HG03432 (cell line): ENCODE measurements around the gene MSH5.

Experiments used
- ATAC-seq: cut with Tn5 transposase; IDR thresholded peaks from one replicate; pipeline ENCODE4 v1.9.1; 2021; ENCODE audit warnings: mild to moderate bottlenecking, moderate library complexity; ENCODE audit not compliant: unreplicated experiment

Gene MSH5

DNA sequence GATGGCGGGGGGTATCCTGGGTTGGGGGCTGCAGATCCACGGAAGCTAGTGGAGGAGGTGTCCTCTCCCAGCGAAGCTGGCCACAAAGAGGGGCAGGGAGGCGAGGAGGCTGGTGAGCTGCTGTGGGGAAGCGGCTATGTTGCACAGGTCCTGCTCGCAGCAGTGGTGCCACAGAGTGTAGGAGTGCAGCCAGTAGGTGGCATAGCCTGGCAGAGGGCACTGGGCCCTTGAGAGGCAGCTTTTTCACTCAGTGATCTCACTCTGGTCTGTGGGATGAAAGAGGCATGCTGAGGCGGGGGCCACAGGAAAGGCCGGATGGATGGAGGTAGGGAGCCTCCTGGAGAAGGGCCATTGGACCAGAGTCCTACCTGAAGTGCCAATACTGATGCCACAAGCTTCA, 27.5 kb upstream of the MSH5 start:
- ATAC-seq = no peak

DNA sequence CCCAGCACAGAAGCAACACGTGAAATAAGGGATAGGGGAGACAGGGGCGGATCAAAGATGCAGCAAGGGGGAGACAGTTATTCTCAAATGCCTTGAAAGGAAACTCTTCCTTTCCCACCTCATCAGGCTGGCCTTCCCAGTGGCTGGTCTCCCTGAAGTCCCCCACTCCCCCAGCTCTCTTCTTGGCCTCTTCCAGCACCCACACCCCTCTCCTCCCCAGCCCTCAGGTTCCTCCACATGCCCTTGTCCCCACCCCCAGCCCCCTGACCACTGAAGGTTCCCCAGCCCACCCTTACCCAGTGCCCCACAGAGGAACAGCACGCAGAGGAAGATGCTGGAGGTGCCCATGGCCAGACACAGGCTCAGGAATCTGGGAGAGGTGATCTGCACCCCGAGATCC, 26.3 kb upstream of the MSH5 start:
- ATAC-seq = no peak

DNA sequence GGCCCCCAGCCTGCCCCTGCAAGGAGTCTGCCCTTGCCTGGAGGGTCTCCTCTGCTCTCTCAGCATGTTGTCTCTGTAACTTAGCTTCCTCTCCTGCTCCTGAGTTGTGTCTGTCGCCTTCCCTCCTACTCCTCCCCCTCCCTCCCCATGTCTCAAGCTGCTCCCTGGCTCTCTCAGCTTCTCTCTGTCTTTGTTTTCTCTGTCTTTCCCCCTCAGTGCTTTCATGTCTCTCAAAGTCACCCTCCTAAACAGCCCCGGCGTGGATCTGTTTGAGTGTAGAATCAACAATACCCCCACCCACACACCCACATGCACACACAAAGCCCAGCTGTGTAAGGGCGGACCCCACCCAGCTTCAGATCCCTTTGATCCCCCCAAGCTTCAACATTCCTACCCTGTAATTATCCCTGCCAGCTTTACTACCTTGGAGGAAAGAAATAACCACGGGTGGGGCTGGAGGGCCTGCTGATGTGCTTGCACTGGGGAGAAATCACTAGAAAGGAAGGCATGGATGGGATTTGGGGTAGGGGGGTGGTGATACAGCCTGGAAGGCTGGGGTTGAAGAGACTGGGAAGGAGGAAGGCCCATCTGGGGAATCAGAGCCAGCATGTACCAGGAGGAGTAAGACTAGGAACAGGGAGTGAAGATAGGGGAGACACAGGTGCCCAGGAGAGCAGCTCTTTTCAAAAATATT, 25.7 kb upstream of the MSH5 start:
- ATAC-seq = no peak

DNA sequence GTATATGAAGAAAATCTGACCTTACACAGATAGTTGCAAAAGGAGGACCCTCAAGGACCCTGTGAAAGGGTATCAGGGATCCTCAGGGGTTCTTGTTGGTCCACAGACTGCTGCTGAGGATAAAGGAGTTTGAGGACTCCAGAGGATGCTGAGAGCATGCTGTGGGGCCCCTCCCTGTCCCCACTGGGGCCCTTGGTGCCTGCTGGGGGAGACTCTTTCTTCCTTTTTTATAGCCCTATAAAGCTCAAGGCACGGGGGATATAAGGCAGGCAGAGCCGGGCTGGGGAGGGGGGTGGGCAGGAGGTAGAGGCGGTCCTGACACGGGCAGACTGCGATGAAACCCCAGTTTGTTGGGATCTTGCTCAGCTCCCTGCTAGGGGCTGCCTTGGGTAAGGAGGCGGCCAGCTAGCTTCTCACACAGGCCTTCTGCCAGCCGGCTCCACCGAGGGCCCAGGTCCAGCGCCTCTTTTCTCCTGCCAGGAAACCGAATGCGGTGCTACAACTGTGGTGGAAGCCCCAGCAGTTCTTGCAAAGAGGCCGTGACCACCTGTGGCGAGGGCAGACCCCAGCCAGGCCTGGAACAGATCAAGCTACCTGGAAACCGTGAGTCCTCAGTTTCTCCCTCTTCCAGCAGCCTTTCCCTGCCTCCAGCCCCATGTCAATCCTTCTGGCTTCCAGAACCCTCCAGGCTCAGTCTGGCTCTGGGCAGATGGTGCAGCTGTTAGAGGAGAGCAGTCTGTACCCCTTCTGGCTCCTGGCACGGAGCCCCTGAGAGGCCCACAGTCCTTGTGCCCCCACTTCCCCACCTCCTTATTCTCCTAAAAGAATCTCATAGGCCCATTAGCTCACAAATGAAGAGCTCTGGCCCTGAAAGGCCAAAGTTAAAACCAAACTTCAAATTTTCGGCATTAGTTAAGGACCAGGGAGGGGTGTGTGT, 24.5 kb upstream of the MSH5 start, which contains the start of gene LY6G6D:
TSS of gene LY6G6D (plus strand) at position 327 of the 937 bp plus-strand sequence. CDS start at position 335, 8 bp downstream.
- ATAC-seq = no peak

DNA sequence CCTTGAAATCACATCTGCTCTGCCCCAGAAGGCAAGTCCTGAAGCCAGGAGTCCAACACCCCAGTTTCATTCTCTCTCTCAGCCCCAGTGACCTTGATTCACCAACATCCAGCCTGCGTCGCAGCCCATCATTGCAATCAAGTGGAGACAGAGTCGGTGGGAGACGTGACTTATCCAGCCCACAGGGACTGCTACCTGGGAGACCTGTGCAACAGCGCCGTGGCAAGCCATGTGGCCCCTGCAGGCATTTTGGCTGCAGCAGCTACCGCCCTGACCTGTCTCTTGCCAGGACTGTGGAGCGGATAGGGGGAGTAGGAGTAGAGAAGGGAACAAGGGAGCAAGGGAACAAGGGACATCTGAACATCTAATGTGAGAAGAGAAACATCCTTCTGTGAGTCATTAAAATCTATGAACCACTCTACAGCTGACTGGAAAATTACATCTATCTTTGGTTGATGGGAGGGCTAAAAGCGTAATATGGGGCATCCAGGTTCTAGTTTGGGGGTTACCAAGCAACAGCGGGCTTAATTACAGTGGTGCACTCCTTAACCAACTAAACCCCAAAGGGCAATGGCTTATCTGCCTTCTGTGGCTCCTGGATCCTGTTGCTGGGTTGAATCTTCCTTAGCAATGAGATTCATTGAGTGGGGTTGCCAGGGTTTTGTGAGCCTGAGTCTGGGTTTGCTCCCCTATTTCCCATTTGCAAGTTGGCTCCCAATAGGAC, 22.1 kb upstream of the MSH5 start:
- ATAC-seq = no peak

DNA sequence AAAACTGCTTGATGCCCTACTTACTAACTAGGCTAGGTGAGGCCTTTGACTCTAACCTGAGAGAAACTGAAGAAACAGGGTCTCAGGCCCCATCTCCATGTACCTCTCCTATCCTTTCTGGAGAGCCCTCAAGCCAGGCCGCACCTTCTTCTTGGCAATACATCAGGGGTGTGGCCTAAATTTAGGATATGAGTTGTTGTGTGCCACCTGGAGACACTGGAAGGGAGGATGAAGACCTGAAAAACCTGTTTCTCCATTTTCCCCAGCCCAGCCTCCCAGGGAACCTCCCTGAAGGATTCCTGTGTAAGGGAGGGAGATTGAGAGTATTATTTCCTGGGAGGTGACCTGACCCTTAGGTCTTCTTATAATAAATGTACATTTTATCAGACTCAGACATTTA, 21.5 kb upstream of the MSH5 start:
- no peak for ATAC-seq

DNA sequence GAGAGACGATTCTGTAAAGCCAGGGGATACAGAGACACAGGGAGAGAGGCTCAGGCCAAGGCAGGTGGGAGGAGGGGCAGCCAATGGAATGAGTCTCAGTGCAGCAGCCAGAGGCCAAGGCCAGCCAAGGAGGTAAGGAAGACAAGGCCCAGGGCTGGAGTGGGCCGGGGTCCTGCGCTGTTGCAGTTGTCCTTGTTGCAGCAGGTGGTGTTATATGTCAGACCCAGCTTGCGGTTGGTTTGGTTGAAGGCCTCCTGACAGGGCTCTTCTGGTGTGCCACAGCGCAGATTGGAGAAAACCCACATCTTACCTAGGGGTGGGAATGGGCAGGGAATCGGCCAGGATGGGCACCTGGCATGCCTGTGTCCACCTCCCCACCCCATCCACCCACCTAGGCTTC, 20.8 kb upstream of the MSH5 start:
- no peak for ATAC-seq

DNA sequence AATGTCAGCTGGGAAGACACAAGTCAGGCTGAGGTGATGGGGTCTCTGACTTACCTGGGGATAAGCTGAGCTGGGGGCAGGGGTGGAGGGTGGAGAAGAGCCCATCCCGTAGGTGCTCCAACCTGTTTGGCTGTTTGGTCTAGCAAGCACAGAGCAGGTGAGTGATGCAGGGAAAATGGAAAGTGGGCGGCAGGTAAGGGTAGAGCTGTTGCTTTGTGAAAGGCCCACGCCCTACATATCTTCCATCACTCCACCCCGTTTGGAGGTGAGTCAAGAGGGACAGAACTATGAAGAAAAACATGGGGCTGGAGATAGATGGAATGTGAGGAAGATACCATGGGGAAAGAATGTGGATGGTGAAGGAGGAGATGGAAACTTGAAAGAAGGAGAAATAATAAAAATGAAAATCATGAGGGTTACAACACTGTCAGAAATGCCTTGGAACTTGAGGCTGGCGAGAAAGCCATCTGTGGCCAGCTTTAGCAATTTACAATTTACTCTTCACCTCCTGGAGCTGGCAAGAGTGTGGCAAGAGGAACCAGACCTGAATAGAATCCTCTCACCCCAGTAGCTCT, 19.5 kb upstream of the MSH5 start:
- no peak for ATAC-seq

DNA sequence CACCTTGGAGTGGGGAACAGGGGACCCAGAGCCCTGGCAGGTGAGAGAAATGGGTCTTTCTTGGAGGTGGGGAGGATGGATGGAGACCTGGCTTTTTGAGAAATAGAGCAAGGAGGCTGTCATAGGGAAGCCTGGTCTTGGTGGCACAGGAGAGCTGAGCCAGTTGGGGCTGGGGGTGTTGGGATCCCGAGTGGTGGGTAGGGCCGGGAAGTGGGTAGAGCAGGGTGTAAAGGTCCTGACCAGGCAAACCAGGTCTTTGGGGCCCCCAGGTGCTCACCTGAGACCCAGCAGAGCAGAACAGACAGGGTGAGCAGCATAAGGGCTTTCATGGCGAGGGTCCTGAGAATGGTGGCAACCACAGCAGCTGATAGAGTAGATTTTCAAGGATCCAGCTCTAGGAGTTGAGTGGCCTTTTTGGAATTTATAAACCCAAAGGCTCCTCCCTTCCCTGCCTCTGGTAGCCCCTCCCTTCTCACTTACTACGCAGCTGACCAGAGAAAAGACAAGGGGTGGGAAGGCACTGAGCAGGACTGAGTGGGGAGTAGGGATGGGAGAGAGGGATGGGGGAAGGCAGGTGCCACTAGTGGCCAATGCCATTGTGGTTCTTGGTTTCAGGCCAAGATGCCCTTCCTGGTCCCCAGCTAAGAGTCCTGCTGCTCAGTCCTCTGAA, 18.3 kb upstream of the MSH5 start, which contains the start of gene LY6G6C:
TSS of gene LY6G6C (minus strand) at position 396 of the 670 bp plus-strand sequence. CDS start at position 329, 67 bp downstream.
- no peak for ATAC-seq

DNA sequence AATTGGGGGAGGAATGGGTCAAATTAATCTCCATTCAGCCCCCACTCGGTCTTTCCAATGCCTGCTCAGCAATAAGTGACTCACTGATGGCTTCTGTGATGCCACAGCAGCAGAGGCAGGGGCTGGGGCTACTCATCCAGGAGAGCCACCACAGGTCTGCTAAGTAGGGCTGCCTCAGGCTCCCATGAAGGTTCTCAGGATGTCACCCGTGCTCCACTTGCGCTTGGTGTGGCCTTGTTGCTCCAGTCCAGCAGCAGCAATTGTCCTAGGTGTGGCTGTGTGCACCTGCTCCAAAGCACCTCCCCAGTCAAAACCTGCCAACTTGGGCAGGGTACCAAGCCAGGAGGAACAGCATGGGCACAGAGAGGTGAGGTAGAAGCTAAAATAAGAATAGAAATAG, 17.6 kb upstream of the MSH5 start:
- no peak for ATAC-seq

DNA sequence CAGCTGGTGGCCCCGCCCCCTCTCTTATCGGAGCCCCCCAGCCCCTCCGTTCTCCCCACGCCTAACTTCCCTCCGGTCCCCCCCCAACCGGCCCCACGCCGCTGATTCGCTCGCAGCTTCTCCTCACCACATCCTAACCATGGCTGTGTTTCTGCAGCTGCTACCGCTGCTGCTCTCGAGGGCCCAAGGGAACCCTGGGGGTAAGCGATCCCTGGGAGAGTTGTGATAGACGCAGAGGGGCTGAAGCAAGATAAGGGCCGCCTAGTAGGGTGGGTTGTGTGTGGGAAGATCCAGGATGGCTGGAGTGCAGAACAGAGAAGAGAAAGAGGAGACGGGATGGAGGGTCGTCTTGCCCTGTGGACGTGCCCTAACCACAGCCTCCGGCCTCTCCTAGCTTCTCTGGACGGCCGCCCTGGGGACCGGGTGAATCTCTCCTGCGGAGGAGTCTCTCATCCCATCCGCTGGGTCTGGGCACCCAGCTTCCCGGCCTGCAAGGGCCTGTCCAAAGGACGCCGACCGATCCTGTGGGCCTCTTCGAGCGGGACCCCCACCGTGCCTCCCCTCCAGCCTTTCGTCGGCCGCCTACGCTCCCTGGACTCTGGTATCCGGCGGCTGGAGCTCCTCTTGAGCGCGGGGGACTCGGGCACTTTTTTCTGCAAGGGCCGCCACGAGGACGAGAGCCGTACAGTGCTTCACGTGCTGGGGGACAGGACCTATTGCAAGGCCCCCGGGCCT, 16.4 kb upstream of the MSH5 start, which contains the start of gene MPIG6B:
TSS of gene MPIG6B (plus strand) at position 129 of the 735 bp plus-strand sequence. CDS start at position 140, 11 bp downstream.
- no peak for ATAC-seq

DNA sequence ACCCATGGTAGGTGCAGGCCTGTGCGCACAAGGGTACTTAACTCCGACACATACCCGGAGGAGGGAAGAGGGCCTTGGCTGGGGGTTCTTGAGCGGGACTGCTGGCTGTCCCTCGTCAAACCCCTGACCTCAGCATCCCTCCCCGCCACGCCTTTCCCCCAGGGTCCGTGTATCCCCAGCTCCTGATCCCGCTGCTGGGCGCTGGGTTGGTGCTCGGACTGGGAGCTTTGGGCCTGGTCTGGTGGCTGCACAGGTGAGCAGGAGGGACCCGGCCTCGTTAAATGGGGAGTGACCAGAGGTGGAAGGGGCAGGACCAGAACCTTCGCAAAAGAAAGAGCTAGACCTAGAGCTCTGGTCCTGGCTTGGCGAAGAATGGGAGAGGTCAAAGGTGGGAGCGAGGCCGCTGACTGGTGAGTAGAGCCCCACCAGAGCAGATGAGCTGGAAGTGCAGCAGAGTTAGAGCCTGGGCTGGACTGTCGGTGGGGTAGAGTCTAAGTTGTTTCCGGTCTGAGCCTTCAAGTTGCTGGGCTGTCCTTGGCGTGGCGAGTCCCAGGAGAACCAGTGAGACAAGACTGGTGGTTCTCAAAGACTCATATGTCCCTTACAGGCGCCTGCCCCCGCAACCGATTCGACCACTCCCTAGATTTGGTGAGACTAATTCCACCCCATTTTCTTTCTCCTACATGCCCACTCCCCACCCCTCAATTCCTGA, 15.7 kb upstream of the MSH5 start:
- no peak for ATAC-seq

DNA sequence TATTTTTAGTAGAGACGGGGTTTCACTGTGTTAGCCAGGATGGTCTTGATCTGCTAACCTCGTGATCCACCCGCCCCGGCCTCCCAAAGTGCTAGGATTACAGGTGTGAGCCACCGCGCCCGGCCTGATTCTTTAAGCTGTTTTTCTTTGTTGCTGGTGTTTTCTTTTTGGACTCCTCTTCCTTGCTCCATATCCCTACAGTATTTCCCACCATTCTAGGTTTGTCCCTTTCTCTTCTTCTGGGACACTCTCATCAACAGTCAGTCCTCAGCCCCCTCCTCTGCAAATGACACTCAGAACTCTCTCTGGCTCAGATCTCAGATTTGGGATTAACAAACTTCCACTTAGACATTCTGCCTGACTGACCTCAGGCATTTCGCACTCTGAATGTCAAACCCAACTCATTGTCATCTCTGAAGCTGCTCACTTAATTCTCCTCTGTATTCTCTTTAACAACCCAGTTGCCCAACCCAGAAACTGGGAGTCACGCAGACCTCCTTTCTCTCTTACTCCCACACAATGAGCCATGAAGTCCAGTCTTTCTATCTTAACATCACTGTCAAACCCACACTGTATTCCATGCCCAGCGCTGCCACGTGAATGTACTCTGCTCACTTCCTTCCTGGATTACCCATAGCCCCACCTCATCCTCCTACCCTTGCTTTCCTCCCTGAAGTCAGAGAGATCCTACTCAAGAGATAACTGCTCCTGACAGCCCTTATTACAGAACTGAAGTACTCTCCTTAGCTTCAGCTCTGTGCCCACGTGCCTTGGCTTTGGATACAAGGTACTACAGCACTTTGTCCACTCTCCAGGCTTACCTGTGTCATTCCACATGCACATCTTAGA, 14.1 kb upstream of the MSH5 start:
- ATAC-seq = no peak

DNA sequence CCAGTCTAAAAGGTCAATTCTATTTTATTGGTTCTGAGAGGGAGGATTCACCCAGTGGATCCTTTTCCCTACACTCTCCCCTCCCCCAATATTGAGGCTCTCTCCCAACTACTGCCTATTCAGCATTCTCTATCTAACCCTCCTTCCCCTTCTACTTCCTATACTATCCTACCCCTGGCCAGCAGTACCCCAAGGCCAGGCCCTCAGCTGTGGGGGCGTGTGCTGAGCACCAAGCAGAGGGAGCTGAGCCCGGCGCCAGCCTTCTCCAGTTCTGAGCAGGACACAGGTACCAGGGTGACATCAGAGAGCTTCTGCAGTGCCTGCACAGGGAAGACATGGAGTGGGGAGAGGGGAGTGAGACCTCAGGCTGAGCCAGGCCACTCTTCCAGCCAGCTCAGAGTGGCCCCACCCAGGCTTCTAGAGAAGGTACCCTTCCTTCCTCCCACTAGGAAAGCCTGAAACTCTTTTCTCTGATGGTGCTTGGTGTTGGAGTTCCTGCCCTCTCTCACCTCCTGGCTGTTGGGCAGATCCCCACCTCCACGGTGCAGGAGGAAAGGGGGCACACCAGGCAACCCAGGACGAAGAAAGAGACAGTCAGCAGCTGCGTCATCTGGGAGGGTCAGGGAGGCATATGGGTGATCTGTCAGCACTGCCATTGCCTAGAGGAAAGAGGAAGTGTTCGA, 12.6 kb upstream of the MSH5 start:
- ATAC-seq = peak; percentile 47

DNA sequence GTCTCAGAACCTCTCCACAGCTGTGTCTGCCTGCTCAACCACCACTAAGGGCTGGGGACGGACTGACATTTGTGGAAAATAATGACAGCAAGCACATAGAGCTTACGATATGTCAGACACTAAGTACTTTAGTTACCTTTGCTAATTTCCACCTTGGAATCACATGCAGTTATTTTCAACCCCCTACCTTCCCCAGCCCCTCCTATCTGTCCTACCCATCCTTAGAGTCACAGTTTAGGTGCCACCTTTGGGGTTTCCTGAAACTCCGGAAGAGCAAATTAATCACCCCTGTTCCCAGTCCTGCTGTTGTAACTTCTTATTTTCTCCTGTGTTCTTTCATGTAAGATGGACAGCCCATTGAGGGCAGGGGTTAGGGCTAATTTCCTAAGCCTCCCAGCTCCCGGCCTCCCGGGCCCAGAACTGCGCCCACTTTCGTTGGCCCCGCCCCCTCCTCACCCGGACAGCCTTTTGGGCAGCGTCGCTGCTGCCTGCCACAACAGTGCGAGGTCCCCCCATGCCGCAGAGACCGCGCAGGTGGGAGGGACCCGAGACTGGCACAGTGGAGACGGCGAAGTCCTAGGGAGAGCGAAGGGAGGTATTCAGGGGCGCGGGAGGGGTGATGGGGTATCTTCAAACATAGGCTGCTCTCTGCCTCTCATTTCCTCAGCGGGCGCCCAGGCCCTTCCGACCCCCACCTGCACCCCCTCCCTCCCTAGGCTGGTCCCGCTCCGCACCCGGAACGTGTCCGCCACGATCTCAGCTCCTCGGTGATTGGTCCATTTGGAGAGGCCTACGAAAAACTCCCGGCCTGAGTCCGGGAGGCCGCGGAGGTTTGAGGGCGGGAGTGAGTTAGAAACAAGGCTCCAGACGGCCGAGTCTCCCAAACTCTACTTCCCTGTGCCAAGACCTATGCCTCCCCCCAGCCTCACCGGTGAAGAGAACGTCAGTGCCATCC, 11.8 kb upstream of the MSH5 start:
- ATAC-seq = no peak

DNA sequence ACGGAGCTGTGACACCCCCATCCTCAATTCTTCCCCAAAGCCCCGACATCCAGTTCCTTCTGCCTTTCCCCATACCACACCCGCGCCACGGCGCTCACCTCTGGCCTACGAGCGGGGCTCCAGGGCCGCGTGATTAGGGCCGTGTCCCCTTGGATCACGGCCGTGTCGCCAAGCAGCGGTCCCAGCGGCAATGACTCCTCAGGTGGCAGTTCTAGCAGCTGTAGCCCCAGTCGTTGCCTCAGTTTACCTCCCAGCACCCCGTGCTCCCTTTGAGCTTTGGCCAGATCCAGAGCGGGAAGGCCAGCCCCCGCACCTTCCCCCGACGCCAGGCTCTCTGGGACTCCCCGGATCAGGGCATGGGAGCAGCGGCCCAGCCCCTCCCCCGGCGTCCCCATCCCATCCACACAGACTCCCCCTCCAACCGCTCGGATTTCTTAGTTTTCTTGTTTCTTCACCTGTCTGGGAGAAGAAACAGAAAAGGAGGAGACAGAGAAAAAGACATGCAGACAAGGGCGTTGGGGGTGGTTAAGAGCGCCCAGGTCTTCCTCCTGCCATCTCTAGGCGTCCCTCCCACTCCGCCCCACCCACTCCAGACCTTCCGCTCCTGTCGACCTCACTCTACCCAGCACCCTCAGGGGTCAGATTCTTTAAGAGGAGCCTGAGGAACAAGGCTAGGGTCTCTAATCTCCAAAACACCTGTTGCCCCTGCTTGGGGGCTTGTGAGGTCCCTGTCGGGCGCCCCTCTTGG, 10.9 kb upstream of the MSH5 start, which contains the start of gene DDAH2:
TSS of gene DDAH2 (minus strand) at position 533 of the 748 bp plus-strand sequence. CDS start at position 395, 138 bp downstream.
- peak; percentile 10 for ATAC-seq
